Neural cell (in vitro differentiated cells): ENCODE results near the gene NR1H4.

Source experiments
- EP300 ChIP-seq: fragments of 450-650 bp; conservative IDR thresholded peaks from 2 replicates; pipeline ENCODE4 v1.6.1; 2014; ENCODE audit warnings: antibody characterized with exemption, mild to moderate bottlenecking, moderate library complexity; ENCODE audit not compliant: poor library complexity, severe bottlenecking
- EZH2 ChIP-seq: fragments of 200-600, 300-800 bp; shearing (Covaris generic), sonication (generic); IDR thresholded peaks from 2 replicates; pipeline ENCODE4 v1.6.1; 2014; ENCODE audit warnings: antibody characterized with exemption, low read length, borderline replicate concordance, mild to moderate bottlenecking; ENCODE audit not compliant: insufficient read depth, poor library complexity, severe bottlenecking
- MXI1 ChIP-seq: fragments of 450-650 bp; conservative IDR thresholded peaks from 2 replicates; pipeline ENCODE4 v1.6.1; 2014; ENCODE audit warnings: antibody characterized with exemption, mild to moderate bottlenecking; ENCODE audit not compliant: poor library complexity, severe bottlenecking
- POLR2AphosphoS5 ChIP-seq: IDR thresholded peaks from 2 replicates; pipeline ENCODE4 v1.6.1; 2012
- RAD21 ChIP-seq: fragments of 450-650 bp; conservative IDR thresholded peaks from 2 replicates; pipeline ENCODE4 v1.6.1; 2014; ENCODE audit warnings: antibody characterized with exemption, mild to moderate bottlenecking, moderate library complexity
- SMC3 ChIP-seq: fragments of 450-650 bp; conservative IDR thresholded peaks from 2 replicates; pipeline ENCODE4 v1.6.1; 2014; ENCODE audit warnings: antibody characterized with exemption, mild to moderate bottlenecking, moderate library complexity; ENCODE audit not compliant: poor library complexity
- TAF1 ChIP-seq: IDR thresholded peaks from 2 replicates; pipeline ENCODE4 v1.6.1; 2012; ENCODE audit warnings: low read depth
- TF ChIP-seq, protein P1 (sequence below): fragments of 450-650 bp; IDR thresholded peaks from 2 replicates; pipeline ENCODE4 v1.5.1; 2014; ENCODE audit warnings: antibody characterized with exemption, mild to moderate bottlenecking, moderate library complexity; ENCODE audit not compliant: poor library complexity, severe bottlenecking
- TF ChIP-seq, protein P2 (sequence below): IDR thresholded peaks from 2 replicates; pipeline ENCODE4 v1.6.1; 2012; ENCODE audit warnings: borderline replicate concordance

DNA sequence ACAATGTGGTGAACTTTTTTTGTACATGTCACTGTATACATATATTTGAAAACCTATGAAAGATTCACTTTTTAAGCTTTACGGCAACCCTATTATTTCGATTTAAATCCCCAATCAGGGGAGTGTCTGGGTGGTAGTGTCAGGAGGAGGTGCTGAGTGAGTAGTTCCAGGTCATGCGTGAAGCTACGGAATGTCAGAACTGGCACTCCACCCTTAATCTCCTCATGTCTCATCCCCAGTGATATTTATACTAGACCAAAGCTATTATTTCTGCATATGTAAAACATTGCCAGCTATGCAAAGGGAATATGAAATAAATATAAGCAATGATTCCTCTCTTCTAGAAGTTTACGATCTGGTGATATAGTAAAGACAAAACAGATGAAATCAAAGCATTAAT, 12.3 kb downstream of the NR1H4 start:
- no peak for TF ChIP-seq SMC3
- TF ChIP-seq, protein P1, sequence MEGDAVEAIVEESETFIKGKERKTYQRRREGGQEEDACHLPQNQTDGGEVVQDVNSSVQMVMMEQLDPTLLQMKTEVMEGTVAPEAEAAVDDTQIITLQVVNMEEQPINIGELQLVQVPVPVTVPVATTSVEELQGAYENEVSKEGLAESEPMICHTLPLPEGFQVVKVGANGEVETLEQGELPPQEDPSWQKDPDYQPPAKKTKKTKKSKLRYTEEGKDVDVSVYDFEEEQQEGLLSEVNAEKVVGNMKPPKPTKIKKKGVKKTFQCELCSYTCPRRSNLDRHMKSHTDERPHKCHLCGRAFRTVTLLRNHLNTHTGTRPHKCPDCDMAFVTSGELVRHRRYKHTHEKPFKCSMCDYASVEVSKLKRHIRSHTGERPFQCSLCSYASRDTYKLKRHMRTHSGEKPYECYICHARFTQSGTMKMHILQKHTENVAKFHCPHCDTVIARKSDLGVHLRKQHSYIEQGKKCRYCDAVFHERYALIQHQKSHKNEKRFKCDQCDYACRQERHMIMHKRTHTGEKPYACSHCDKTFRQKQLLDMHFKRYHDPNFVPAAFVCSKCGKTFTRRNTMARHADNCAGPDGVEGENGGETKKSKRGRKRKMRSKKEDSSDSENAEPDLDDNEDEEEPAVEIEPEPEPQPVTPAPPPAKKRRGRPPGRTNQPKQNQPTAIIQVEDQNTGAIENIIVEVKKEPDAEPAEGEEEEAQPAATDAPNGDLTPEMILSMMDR, result no peak
- TF ChIP-seq POLR2AphosphoS5, result no peak
- no peak for TF ChIP-seq EZH2
- no peak for TF ChIP-seq EP300
- no peak for TF ChIP-seq RAD21
- TF ChIP-seq TAF1, result no peak
- TF ChIP-seq, protein P2, sequence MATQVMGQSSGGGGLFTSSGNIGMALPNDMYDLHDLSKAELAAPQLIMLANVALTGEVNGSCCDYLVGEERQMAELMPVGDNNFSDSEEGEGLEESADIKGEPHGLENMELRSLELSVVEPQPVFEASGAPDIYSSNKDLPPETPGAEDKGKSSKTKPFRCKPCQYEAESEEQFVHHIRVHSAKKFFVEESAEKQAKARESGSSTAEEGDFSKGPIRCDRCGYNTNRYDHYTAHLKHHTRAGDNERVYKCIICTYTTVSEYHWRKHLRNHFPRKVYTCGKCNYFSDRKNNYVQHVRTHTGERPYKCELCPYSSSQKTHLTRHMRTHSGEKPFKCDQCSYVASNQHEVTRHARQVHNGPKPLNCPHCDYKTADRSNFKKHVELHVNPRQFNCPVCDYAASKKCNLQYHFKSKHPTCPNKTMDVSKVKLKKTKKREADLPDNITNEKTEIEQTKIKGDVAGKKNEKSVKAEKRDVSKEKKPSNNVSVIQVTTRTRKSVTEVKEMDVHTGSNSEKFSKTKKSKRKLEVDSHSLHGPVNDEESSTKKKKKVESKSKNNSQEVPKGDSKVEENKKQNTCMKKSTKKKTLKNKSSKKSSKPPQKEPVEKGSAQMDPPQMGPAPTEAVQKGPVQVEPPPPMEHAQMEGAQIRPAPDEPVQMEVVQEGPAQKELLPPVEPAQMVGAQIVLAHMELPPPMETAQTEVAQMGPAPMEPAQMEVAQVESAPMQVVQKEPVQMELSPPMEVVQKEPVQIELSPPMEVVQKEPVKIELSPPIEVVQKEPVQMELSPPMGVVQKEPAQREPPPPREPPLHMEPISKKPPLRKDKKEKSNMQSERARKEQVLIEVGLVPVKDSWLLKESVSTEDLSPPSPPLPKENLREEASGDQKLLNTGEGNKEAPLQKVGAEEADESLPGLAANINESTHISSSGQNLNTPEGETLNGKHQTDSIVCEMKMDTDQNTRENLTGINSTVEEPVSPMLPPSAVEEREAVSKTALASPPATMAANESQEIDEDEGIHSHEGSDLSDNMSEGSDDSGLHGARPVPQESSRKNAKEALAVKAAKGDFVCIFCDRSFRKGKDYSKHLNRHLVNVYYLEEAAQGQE, result no peak
- TF ChIP-seq MXI1, result no peak
